ENCODE data around the gene PCDHA4. TPM values are rescaled to one million over a fixed set of nuclear protein-coding genes. Genes with fewer than 3 reads are reported as not detected.
"Not testable (repeated sequence)": the region's sequence is repeated elsewhere in the genome, so short reads cannot be mapped to it uniquely, and the experiment has no call there.

Gene PCDHA4
- total and polyA plus RNA-seq, 12 donors = 0.01 to 0.21 (median 0.08) TPM; not detected in 4

GRCh38 chr5:140821375-140822280, 14.8 kb downstream of the PCDHA4 start, which contains the start of gene PCDHA5:
TSS of gene PCDHA5 (plus strand) at chr5:140821613.
- no peak for DNase-seq
- 21 to 23% methylated on average over 39 of the region's 39 CpGs for WGBS, 2 donors
- H3K27ac ChIP-seq = no peak within 1 kb of the TSS
- no peaks in the 10 kb centered on the region for H3K36me3 ChIP-seq
- TF ChIP-seq, protein P1, sequence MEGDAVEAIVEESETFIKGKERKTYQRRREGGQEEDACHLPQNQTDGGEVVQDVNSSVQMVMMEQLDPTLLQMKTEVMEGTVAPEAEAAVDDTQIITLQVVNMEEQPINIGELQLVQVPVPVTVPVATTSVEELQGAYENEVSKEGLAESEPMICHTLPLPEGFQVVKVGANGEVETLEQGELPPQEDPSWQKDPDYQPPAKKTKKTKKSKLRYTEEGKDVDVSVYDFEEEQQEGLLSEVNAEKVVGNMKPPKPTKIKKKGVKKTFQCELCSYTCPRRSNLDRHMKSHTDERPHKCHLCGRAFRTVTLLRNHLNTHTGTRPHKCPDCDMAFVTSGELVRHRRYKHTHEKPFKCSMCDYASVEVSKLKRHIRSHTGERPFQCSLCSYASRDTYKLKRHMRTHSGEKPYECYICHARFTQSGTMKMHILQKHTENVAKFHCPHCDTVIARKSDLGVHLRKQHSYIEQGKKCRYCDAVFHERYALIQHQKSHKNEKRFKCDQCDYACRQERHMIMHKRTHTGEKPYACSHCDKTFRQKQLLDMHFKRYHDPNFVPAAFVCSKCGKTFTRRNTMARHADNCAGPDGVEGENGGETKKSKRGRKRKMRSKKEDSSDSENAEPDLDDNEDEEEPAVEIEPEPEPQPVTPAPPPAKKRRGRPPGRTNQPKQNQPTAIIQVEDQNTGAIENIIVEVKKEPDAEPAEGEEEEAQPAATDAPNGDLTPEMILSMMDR (IDR thresholded peaks at IDR 0.05) = peak in 6 of 9 donors; percentile 32 to 51 (median 38)
- no peaks in the 10 kb centered on the region for H3K4me1 ChIP-seq
- intact Hi-C loops (cut with DNase I) = no loop called here
- peaks cover 0 to 73% (median 36%) of the 10 kb centered on the region in 7 donors for H3K27me3 ChIP-seq
- no peak for ATAC-seq
- peak within 1 kb of the TSS in 1 of 10 donors; percentile 15 for H3K4me3 ChIP-seq
- peaks cover 0 to 61% (median 7%) of the 10 kb centered on the region in 11 donors for H3K9me3 ChIP-seq

DNA sequence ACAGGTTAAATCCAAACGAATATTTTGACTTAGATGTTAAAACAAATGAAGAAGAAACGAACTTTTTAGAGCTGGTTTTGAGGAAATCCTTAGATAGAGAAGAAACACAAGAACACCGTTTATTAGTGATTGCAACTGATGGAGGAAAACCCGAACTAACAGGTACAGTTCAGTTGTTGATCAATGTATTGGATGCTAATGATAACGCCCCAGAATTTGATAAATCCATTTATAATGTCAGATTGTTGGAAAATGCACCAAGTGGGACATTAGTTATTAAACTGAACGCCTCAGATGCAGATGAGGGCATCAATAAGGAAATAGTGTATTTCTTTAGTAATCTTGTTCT, 15.4 kb downstream of the PCDHA4 start:
- H3K9me3 ChIP-seq = peaks cover 0 to 61% (median 7%) of the 10 kb centered on the region in 11 donors
- no peak overlapping the region for H3K4me3 ChIP-seq
- H3K27ac ChIP-seq = no peak overlapping the region
- no peaks in the 10 kb centered on the region for H3K36me3 ChIP-seq
- DNase-seq (no peak), ATAC-seq (no peak)
- 22 to 30% methylated on average over 6 of the region's 6 CpGs for WGBS, 2 donors
- TF ChIP-seq, protein P1 (IDR thresholded peaks at IDR 0.05) = no peak
- no peaks in the 10 kb centered on the region for H3K4me1 ChIP-seq
- intact Hi-C loops (cut with DNase I) = no loop called here
- peaks cover 0 to 79% (median 38%) of the 10 kb centered on the region in 7 donors for H3K27me3 ChIP-seq

- H3K4me1 ChIP-seq; DNase-seq; ATAC-seq; intact Hi-C loops (cut with DNase I); H3K27ac ChIP-seq; H3K4me3 ChIP-seq; H3K36me3 ChIP-seq: not testable (repeated sequence)
- peaks cover 0 to 87% (median 44%) of the 10 kb centered on the region in 7 donors for H3K27me3 ChIP-seq
- 41 to 48% methylated on average over 48 of the region's 48 CpGs for WGBS, 2 donors
- H3K9me3 ChIP-seq = peaks cover 0 to 67% (median 6%) of the 10 kb centered on the region in 11 donors
These were observed 16.1 kb downstream of the PCDHA4 start for GRCh38 chr5:140822969-140823368.

GRCh38 chr5:140823475-140823874, 16.6 kb downstream of the PCDHA4 start:
- ATAC-seq (no peak), DNase-seq (no peak)
- TF ChIP-seq, protein P1 (IDR thresholded peaks at IDR 0.05) = no peak
- WGBS, 2 donors = 45 to 59% methylated on average over 35 to 38 of the region's 38 CpGs
- Histone ChIP-seq H3K27ac (no peak overlapping the region), H3K4me1 (no peaks in the 10 kb centered on the region), H3K27me3 (peaks cover 0 to 92% (median 49%) of the 10 kb centered on the region in 7 donors), H3K4me3 (no peak overlapping the region), H3K9me3 (peaks cover 0 to 72% (median 6%) of the 10 kb centered on the region in 11 donors), H3K36me3 (no peaks in the 10 kb centered on the region)
- intact Hi-C loops (cut with DNase I) = no loop called here
